ENCODE results near the gene GLIS1.

GRCh38 chr1:53696990-53697389 is 42.0 kb downstream of the GLIS1 start:
- TF ChIP-seq CTCF (IDR thresholded peaks at IDR 0.05): no peak
- no peak for TF ChIP-seq EP300 (IDR thresholded peaks at IDR 0.05)
